ENCODE results near the gene SRGAP2C.
"Not testable (repeated sequence)": the region's sequence is repeated elsewhere in the genome, so short reads cannot be mapped to it uniquely, and the experiment has no call there.

The SRGAP2C gene

DNA sequence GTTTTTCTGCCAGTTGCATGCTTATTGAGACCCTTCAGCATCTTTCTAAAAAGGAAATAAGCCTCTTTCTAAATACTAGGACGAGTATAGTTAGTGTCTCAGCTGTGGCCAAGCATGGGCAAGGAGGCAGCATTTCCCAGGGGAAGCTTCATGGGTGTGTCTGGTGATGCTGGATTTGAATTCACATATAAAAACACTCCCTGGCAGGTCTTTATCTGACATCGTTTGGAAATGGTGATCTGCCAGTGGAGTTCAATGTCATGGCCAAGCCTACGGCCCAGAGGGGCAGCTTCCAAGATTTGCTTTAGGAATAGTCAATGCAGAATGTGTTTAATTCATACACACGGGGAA, 94.7 kb downstream of the SRGAP2C start:
- DNase-seq (ENCODE audit: low read depth in 2 of 2) = not testable (repeated sequence)

DNA sequence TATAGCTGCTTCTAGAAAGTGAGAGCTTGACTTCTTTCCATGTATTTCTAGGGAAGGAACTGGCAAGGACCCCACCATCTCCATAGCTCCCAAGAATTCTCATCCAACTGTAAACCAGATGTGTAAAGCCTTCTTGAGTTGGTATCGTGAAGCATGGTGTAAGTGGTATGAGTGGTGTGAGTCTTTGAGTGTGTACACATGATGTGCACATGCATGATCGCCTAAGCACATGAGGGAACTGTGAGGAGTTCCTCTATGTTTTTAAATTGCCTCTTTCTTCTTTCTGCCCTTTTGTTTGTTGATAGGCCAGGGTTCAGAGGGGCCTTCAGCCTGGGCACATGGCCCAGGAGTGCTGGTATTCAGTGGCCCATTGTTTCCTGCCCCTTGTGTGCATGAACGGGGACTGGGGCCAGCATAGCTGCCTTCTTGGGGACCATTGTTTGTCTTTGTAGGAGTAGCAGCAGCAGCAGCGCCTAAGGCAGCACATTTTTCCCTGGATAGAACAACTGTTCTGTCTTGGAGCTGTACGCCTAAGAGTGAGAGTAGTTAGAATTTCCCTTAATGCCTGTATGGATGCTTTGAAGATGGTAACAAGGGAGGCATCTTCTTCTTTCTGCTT, 96.0 kb downstream of the SRGAP2C start:
- not testable (repeated sequence) for DNase-seq (ENCODE audit: low read depth in 2 of 2)

DNA sequence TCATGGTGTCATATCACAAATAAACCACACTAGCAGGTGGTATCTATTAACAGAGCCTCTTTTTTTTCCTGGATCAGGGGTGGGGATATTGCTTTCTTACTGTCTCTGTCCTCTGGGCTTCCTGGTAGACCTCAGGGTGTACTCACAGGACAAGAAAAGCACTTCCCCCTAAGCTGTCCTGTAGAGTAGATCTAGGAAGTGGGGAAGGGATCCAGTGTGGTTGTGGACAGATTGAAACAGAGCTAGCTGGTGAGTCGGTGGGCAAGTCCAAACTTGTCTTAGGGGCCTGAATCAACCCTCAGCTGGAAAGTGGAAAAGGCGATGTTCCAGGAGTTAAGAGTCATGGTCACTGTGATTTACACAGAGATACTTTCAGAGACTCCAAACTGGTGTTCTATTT, 96.7 kb downstream of the SRGAP2C start:
- DNase-seq (ENCODE audit: low read depth in 2 of 2) = not testable (repeated sequence)

DNA sequence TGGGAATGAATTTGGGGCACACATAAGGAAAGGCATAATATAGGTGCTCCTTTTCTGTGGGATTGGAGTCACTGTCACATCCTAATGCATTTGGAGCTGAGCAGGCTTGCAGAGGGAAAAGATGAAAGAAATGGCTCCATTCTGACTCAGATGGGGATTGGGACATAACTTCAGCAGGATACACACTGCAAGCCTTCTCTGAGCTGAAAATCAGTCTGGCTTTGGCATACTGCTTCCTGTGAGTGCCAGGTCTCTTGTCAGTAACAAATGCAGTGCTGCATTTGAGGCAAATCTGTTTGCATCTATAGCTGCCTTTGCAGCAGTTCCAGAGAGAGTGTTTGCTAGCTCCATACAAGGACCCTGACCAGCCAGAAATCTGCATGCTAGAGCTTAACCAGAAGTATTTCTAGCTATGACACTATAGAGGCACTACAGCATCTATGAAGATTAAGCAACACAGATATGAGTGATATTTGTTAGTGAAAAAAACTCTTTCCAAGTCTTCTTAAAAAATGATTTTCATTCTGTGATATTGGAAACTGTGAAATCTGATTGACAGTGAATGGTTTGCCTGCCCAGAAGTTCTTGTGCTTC, 98.9 kb downstream of the SRGAP2C start:
- not testable (repeated sequence) for DNase-seq (ENCODE audit: low read depth in 2 of 2)

DNA sequence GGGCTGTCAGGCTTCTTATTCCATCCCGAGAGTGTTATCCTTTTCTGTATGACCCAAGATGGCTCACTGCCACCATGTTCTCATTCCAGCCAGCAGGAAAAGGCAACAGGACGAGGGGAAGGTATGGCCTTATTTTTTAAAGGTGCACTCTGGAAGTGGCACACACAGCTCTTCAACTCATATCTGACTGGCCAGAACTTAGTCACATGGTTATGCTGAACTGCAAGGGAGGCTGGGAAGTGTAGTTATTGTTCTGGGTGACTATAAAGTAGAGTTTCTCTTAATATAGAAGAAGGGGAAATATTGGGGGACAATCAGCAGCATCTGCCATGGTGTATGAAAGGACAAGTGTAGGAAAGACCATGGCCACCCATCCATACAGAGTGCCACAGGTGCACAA, 107.8 kb downstream of the SRGAP2C start:
- DNase-seq (ENCODE audit: low read depth in 2 of 2) = not testable (repeated sequence)

DNA sequence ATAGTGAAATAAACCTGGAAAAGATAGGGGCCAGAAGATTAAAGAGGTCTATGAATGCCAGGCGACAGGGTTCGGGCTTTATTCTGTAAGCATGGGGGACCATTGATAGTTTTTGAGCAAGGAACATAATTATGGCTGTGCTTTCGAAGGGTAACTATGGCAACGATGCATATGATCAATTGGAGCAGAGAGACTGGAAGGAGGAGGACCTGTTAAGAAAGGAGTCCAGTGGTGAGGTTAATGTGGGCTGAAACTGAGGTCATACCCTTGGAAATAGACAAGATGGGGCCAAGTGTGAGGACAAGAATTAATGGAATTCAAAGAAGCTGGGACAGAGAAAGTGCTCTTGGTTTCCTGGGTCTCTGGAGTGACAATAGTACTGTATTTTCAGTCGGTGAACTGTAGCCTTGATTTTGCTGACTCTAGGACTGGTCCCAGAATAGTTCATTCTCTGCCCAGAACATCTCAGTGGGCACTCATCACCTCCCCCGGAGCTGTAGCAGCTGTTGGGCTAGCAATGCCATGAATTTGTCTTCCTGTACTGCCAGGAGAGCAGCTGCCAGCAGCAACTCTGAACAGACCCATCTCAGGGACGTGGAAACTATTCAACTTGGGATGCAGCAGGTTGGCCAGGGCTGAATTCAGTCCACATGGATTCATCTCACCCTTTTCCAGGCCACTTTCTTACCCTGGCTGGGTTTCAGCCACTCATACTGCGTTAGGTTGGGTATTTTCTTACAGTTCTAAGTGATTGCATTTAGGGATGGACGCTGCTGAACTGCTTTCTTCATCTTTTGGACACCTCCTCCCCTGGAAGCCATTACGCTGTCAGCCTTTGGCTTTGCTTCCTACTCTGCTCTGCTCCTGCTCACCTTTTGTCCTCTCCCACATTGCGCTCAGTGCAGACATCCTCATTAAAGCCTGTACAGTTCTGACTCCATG, 108.8 kb downstream of the SRGAP2C start:
- not testable (repeated sequence) for DNase-seq (ENCODE audit: low read depth in 2 of 2)

DNA sequence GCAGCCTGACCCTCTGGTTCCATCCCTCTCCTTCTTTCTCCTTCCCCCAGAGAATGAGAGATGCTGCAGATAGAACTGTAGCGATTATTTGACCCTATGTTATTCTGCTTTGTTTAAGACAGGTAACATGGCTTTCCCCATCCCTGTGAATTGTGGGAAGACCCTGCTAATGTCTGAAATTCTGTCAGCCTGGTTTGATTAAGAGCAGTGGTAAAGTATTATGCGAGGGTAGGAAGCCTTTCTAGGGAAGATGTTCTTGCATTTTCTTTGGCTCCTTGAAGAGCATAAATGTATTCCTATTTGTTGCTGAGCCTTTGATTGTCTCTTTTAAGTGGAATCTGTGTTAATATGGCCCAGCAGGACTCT, 109.4 kb downstream of the SRGAP2C start:
- not testable (repeated sequence) for DNase-seq (ENCODE audit: low read depth in 2 of 2)

DNA sequence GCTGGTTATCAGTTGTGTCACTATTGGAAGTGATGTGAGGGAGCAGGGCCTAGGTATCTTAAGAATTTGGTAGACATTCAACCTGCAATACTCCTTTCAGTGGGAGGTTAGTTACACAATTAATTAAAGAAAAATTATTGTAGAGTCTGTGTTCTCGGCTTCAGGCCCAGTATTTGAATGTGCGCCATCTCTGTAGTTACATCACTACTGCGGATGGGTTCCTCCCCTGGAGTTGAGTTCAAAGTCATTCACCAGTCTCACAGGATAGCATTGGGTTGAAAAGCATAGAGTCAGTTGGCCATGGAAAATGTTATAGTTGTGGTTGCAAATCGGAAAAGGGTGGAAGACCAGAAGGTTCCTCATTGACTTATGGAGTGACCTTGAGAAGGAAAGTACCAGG, 111.8 kb downstream of the SRGAP2C start:
- not testable (repeated sequence) for DNase-seq (ENCODE audit: low read depth in 2 of 2)

DNA sequence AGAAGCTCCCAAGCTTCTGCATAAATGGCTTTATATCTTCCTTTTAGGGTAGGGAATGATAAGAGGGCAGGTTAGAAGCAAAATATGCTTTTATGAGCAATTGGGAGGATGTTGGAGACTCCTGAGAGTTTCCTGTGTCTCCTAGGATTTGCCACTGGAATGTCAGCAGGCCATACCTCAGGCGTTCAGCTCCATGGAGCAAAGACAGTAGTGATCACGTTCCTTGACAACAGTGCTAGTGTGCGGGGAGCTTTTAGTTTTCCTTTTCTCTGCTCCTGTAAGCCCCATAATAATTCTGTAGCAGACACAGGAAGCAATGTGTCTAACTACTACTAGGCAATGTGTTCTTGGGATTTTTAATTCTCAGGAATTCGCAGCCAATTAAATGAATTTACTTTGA, 113.8 kb downstream of the SRGAP2C start:
- DNase-seq (ENCODE audit: low read depth in 2 of 2) = not testable (repeated sequence)

DNA sequence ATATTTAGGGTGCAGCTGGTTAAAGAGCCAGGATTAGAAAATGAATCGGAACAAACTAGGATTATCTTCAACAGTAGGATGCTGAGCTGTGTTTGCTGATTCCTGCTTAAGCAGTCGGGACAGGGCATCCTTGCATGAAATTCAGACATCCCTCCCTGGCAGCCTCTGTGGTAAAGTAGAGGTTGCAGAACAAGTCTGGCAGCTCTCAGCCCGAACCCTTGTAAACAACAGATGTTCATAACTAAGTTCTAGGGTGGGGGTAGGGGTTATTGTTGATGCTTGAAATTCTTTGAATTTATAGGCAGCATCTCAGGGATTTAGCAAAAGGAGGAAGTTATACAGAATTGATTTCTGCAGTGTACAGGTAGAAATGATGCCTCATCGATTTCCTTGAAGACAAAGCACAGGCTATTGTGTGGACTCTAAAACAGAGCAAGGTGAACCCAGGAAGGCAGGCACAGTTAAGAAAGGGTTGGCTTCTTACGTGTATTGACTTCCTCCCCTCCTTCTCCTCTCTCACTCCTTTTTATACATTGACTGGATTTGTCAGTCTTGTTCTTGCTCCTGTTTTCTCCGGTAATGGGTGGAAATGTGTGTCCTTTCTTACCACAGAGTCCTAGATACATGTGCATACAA, 114.9 kb downstream of the SRGAP2C start:
- not testable (repeated sequence) for DNase-seq (ENCODE audit: low read depth in 2 of 2)

DNA sequence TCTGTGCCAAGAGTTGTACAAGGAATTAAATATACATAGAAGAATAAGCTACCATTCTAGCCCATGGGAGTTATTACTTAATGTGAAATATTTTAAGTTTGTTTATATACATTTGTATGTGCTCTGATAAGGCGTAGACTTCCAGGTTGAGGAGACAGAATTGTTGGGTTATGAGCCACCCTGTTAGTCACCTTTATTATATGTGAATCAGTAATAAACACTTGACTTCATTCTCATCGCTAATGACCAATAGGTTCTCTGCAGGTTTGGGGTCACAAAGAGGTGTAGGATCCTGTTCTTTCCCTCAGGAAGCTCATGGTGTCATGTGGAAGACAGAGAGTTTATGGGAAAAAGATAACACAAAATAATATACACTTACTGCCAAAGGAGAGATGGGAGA, 117.1 kb downstream of the SRGAP2C start:
- not testable (repeated sequence) for DNase-seq (ENCODE audit: low read depth in 2 of 2)

DNA sequence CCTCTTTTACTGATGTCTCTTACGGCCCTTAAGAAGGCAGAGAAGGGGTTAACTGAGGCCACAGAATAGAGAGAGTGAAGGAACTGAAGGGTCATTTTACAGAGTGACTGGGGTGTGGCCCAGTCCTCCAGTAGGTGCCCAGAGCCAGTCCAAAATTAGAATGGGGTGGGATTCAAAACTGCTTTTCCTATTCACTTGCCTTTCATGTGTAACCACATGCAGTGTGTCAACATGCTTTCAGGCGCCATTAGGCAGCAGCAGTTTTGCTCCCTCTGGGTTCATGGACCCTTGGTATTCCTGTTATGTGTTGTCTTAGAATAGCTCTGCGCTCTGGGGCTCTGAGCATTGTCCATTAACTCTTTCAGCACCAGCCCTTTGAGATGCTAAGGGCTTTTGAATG, 123.0 kb downstream of the SRGAP2C start:
- DNase-seq (ENCODE audit: low read depth in 2 of 2) = not testable (repeated sequence)

DNA sequence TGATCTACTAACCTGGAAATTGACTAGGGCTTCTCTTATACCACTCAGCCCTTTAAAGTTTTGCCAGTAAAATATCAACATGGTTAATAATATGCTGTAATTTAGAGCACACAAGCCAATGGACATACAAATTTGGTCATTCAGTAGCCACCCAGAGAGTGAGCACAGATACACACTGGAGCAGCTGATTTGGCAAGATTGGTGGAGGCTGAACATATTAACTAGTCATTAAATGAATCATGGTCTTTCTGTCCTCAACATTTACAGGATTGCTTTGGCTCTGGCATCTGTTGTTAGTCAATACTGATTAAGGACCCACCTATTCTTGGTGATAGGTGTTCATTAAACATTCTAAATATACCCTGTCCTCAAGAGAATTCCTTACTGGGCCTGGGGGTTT, 130.7 kb downstream of the SRGAP2C start:
- DNase-seq (ENCODE audit: low read depth in 2 of 2) = not testable (repeated sequence)

DNA sequence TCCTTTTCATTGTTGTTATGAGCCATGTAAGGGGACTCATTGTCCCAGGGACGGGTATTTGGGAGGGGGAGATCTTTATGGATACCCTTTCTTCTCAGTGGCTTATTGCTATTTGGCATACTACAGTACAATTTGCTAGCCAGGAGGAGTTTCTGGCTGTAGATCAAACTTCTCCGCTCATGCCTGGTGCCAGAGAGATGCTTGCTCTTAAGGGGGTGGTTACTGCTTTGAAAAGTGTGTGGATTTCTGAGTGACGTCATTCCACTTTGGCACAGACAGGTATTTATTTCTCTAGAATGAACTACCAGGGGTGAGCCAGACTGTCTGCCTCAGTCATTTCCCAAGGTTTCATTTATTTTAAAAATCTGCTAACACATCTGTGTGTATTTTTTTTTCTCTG, 131.3 kb downstream of the SRGAP2C start:
- not testable (repeated sequence) for DNase-seq (ENCODE audit: low read depth in 2 of 2)

DNA sequence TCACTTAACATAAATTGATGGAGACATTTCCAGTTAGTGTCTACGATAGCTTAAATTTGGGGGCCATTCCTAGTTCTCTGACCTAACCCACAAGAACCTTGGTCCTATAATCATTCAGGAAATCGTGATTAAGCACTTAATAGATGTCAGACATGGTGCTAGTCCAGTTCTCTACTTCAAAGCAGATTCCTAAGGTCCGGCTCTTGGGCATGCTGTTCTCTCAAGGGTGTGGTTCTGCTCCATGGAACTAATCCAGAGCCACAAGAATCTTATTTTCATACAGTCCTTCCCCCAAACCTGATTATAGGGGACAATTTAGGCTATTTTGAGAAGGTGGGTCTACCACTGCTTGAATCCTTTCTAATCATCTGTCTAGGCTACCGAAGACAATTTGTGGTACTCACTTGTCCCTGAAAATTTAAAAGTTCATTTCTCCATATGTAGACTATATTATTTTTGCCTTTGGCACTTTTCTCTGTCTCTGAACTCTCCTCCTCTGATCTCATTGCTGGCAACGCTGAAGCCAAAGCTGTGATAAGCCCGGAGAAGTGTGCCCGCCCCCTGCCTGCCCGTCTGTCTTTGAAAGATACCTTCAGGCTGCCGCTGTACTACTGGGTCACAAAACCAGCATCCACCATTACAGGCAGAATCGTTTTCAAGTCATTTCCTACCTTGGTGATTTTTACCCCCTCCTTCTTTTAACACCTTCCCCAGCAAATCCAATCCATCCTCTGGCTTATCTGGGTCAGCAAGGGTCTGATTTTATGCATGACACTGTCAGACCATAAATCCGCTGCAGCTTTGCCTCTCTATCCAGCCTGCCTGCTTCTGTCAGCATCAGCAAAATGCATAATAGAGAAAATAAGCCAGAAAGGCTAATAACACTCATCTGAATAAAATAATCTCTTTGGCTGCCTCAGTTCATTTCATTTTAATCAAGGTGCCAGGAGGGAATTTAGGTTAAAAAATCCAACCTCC, 133.0 kb downstream of the SRGAP2C start:
- DNase-seq (ENCODE audit: low read depth in 2 of 2) = not testable (repeated sequence)

DNA sequence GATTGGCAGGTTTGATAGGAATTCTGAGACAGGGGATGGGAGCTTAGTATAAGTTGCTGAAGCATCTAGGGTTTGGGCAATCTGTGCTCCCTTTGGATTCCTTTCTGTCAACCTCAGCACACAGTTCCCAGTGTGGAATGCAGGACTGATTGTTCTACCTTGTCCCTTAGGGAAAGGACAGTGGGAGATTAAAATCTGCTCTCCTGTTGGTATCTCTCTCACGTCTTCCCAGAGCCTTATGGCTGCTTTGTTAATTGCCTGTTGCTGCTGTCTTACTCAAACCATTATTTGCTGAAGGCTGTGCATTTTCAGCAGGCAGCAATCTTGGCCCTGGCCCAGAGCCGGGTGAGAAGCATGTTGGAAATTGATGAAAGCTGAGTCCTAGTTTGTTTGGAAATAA, 133.9 kb downstream of the SRGAP2C start:
- not testable (repeated sequence) for DNase-seq (ENCODE audit: low read depth in 2 of 2)

DNA sequence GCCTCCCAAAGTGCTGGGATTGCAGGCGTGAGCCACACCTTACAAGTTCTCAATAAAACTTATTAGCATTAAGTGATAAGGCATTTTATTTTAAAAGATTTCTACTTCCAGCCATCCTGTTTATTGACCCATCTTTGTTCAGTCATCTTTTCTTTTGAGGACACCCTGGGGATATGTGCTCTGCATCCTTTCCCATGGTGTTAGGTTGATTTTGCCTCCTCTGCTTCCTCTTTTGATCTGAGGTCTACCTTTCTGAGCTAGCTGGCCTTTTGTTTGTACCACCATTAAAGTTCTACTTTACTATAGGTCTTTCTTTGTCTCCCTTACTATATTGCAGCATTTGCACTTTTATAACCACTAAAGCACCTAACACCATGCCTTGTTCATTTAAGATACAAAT, 136.9 kb downstream of the SRGAP2C start:
- not testable (repeated sequence) for DNase-seq (ENCODE audit: low read depth in 2 of 2)

DNA sequence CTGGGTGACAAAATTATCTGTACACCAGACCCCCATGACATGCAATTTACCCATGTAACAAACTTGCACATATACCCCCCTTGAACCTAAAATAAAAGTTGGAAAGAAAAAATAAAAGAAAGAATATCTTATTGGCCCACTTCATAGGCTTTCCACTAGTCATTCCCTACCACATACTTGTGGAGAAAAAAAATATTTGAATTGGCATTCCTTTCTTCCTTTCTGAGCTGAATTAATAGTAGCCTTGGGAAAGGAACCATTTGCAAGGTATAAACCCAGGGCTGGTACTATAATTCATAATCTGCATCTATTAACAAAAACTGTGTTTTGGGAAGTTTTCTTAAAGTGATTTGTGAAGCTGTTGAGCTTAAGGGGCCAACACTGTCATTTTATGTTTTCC, 140.0 kb downstream of the SRGAP2C start:
- not testable (repeated sequence) for DNase-seq (ENCODE audit: low read depth in 2 of 2)

DNA sequence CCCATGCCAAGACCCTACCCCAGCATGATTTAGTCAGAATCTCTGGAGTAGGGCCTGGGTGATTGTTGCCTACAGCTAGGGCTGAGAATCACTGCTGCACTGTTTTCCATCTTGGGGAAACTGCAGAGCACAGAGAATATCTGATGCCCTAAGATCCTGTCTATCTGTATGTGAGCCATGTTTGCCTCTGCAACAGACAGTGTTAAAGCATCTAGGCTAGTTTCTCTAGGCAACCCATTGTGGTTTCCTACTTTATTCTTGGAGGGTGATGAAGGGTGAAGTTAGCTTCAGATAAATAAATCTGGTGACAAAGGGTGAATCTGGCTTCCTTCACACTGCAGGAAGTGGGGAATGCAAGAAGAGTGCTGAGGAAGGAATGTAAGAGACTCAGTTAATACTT, 147.4 kb downstream of the SRGAP2C start:
- not testable (repeated sequence) for DNase-seq (ENCODE audit: low read depth in 2 of 2)

DNA sequence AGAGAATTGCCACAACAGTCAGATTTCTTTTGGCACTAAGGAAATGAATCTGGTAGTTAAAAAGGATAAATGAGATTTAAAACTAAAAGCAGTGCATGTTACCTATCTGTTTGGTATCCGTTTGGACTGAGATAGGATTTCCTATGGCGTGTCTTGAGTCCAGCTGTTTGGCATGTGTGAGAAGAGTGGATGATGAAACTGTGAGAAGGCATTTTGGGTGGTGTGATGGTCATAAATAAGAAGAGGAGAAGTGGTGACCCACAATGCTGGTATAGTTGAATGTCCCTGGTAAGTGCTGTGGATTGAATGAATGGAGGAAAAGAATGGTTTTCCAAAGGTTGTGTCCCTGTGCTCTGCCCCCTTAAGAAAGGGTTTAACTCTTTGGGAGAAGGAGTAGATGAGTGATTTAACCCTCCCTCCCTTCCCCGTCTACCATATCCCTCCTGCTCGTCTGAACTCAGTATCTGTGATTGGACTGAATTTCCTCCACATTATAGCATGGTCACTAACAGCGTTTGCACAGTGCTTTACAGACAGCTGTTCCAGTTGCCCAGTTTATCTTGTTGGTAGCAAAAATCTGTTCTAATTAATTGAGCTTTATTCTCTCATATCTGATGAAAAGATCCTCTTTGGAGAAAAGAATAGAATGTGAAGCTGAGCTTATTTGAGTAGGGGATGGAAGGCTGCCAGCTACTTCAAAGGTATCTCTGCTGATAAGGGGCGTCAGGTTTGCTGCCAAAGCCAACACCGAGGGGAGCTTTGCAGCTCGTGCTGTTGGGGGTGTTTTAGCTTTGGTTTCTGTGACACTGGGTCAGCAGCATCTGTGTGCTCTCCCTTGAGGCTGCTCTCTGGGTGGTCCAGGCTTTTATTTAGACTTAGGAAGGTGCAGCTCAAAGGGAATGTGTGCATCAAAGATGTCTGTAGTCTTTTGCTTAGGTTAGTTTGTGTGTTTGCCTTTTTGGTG, 148.1 kb downstream of the SRGAP2C start:
- not testable (repeated sequence) for DNase-seq (ENCODE audit: low read depth in 2 of 2)

Data from stimulated activated CD4-positive, alpha-beta T cell treated with anti-CD3 and anti-CD28 coated beads, Interleukin-15, amount 100 ng/mL, for 48 hours (primary cell).